WTC11 (cell line): ENCODE results near the gene HBE1. TPM values are rescaled to one million over a fixed set of nuclear protein-coding genes. Genes with fewer than 3 reads are reported as not detected.
"Not testable (repeated sequence)": the region's sequence is repeated elsewhere in the genome, so short reads cannot be mapped to it uniquely, and the experiment has no call there.

ENCODE experiments used
- ATAC-seq: fragments of 200-7000 bp; cut with Tn5 transposase; 2 replicates; pipeline ENCODE4 v1.10.0; 2021; ENCODE audit warnings: mild to moderate bottlenecking, moderate library complexity
- CTCF ChIA-PET: fragments of 300-600 bp; sonication (Branson Sonifier 250); formaldehyde crosslinking; loops from one replicate; lab custom pipeline; 2021; ENCODE audit warnings: antibody characterized with exemption; lab: Charles Lee
- POLR2A ChIA-PET: fragments of 350-600 bp; sonication (Branson Sonifier 250); formaldehyde crosslinking; loops from one replicate; lab custom pipeline; 2021; ENCODE audit warnings: antibody characterized with exemption; lab: Charles Lee
- DNase-seq: peaks from one replicate; pipeline ENCODE4 v3.0.0; 2021; ENCODE audit warnings: low spot score
- H3K27ac Mint-ChIP-seq: 2 replicates; pipeline ENCODE4 v1.8.0; 2021; ENCODE audit warnings: mixed read lengths
- H3K27me3 Mint-ChIP-seq: 2 replicates; pipeline ENCODE4 v1.8.0; 2021; ENCODE audit warnings: low read depth, mild to moderate bottlenecking, moderate library complexity, mixed read lengths
- H3K36me3 Mint-ChIP-seq: 2 replicates; pipeline ENCODE4 v1.8.0; 2021; ENCODE audit warnings: mixed read lengths
- H3K4me1 Mint-ChIP-seq: 2 replicates; pipeline ENCODE4 v1.8.0; 2022; ENCODE audit warnings: mixed read lengths
- H3K4me3 Mint-ChIP-seq: 2 replicates; pipeline ENCODE4 v1.8.0; 2021; ENCODE audit warnings: mild to moderate bottlenecking, moderate library complexity, mixed read lengths
- H3K9me3 Mint-ChIP-seq: 2 replicates; pipeline ENCODE4 v1.8.0; 2021; ENCODE audit warnings: mixed read lengths
- ELF4 ChIP-seq: sonication (generic); formaldehyde crosslinking; IDR thresholded peaks from 2 replicates; pipeline ENCODE4 v1.8.1; 2022; ENCODE audit warnings: low read depth, mild to moderate bottlenecking, moderate library complexity, missing genetic modification reagents
- EMX1 ChIP-seq: fragments of 250-450 bp; sonication (Bioruptor Pico); IDR thresholded peaks from 2 replicates; pipeline ENCODE4 v1.8.0; 2021; ENCODE audit warnings: mild to moderate bottlenecking
- HMGA2 ChIP-seq: fragments of 250-450 bp; sonication (Bioruptor Pico); IDR thresholded peaks from 2 replicates; pipeline ENCODE4 v1.4.0; 2021; ENCODE audit warnings: mild to moderate bottlenecking, moderate library complexity
- KAT7 ChIP-seq: sonication (generic); formaldehyde crosslinking; IDR thresholded peaks from 2 replicates; pipeline ENCODE4 v1.8.1; 2023; ENCODE audit warnings: missing genetic modification reagents, mild to moderate bottlenecking, borderline replicate concordance
- NFATC4 ChIP-seq: fragments of 250-450 bp; sonication (Bioruptor Pico); IDR thresholded peaks from 2 replicates; pipeline ENCODE4 v1.9.0; 2021; ENCODE audit warnings: mild to moderate bottlenecking
- NFE2L1 ChIP-seq: sonication (generic); formaldehyde crosslinking; IDR thresholded peaks from 2 replicates; pipeline ENCODE4 v1.8.1; 2023; ENCODE audit warnings: missing genetic modification reagents
- OVOL2 ChIP-seq: fragments of 250-450 bp; sonication (Bioruptor Pico); IDR thresholded peaks from 2 replicates; pipeline ENCODE4 v1.9.0; 2021; ENCODE audit warnings: mild to moderate bottlenecking, borderline replicate concordance
- SMAD3 ChIP-seq: sonication (generic); formaldehyde crosslinking; IDR thresholded peaks from 2 replicates; pipeline ENCODE4 v1.8.0; 2022; ENCODE audit warnings: missing genetic modification reagents, mild to moderate bottlenecking, borderline replicate concordance
- SMAD4 ChIP-seq: sonication (generic); formaldehyde crosslinking; IDR thresholded peaks from 2 replicates; pipeline ENCODE4 v1.8.0; 2022; ENCODE audit warnings: mild to moderate bottlenecking, missing genetic modification reagents
- TP53 ChIP-seq: sonication (generic); formaldehyde crosslinking; IDR thresholded peaks from 2 replicates; pipeline ENCODE4 v1.8.1; 2023; ENCODE audit warnings: mild to moderate bottlenecking, missing genetic modification reagents
- ZNF121 ChIP-seq: sonication (generic); formaldehyde crosslinking; IDR thresholded peaks from 2 replicates; pipeline ENCODE4 v1.8.0; 2023; ENCODE audit warnings: missing genetic modification reagents
- ZNF671 ChIP-seq: fragments of 250-450 bp; sonication (Bioruptor Pico); IDR thresholded peaks from 2 replicates; pipeline ENCODE4 v1.8.0; 2021; ENCODE audit warnings: mild to moderate bottlenecking
- total RNA-seq: library from RNA; stranded (reverse); gene quantifications from 3 replicates; pipeline ENCODE4 v1.2.3, GENCODE V29; 2021
- TF ChIP-seq, protein P1 (sequence below): fragments of 200-600 bp; IDR thresholded peaks from 2 replicates; pipeline ENCODE4 v1.8.0; 2022; ENCODE audit warnings: antibody characterized with exemption
- TF ChIP-seq, protein P2 (sequence below): sonication (generic); formaldehyde crosslinking; IDR thresholded peaks from 2 replicates; pipeline ENCODE4 v1.8.1; 2023; ENCODE audit warnings: mild to moderate bottlenecking, missing genetic modification reagents, moderate library complexity
- TF ChIP-seq, protein P3 (sequence below): sonication (generic); formaldehyde crosslinking; IDR thresholded peaks from 2 replicates; pipeline ENCODE4 v1.8.1; 2022; ENCODE audit warnings: low read depth, missing genetic modification reagents, borderline replicate concordance
- TF ChIP-seq, protein P4 (sequence below): sonication (generic); formaldehyde crosslinking; IDR thresholded peaks from 2 replicates; pipeline ENCODE4 v1.8.0; 2022; ENCODE audit warnings: mild to moderate bottlenecking, missing genetic modification reagents

The HBE1 gene
- total RNA-seq, 1 experiment from 2014 or later, result 3.1 TPM

DNA sequence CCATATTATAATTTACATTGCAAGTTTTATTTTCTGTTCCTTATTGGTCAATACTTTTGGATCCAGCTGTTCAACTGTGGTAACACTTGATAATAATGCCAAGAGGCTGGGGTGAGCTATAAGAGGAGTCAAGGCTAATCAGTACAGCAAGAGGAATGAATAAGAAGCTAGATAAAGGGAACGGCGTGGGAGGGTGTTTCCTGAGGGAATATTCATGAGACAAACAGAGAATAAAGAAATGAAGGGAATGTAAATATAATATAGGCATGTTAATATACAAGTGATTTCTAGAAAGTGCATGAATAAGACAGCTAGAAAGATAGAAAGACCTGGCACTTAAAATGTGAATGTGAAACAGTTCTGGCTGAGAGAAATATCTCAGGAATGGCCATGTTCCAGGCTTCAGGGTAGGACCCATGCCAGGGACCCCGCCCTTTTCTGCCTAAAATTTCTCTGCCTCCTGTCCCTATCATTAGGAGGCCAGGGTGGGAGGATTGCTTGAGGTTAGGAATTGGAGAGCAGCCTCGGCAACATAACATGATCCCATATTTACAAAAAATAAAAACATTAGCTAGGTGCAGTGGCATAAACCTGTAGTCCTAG is 28.1 kb upstream of the HBE1 start:
- no peak overlapping the region for H3K27ac Mint-ChIP-seq
- H3K4me1 Mint-ChIP-seq, result no peaks in the 10 kb centered on the region
- TF ChIP-seq EMX1 (no peak), TP53 (no peak), HMGA2 (no peak), KAT7 (CRISPR knock-in tag) (no peak), SMAD3 (CRISPR knock-in tag) (no peak)
- H3K4me3 Mint-ChIP-seq, result no peak overlapping the region
- ChIA-PET POLR2A (no interaction called here), CTCF (no interaction called here)
- no peaks in the 10 kb centered on the region for H3K36me3 Mint-ChIP-seq
- H3K27me3 Mint-ChIP-seq, result no peaks in the 10 kb centered on the region
- ATAC-seq, result no peak
- H3K9me3 Mint-ChIP-seq, result peaks cover 5% of the 10 kb centered on the region
- DNase-seq, result no peak

DNA sequence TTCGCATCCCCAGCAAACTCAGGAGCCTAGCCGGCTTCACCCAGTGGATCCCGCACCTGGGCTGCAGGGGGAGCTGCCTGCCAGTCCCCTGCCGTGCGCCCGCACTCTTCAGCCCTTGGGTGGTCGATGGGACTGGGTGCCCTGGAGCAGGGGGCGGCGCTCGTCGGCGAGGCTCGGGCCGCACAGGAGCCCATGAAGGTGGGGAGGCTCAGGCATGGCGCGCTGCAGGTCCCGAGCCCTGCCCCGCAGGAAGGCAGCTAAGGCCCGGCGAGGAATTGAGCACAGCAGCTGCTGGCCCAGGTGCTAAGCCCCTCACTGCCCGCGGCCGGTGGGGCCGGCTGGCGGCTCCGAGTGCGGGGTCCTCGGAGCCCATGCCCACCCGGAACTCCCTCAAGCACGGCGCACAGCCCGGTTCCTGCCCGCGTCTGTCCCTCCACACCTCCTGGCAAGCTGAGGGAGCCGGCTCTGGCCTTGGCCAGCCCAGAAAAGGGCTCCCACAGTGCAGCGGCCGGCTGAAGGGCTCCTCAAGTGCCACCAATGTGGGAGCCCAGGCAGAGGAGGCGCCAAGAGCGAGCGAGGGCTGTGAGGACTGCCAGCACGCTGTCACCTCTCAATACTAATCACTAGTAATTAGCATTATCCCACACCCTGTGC is 24.7 kb upstream of the HBE1 start:
- not testable (repeated sequence) for H3K36me3 Mint-ChIP-seq

DNA sequence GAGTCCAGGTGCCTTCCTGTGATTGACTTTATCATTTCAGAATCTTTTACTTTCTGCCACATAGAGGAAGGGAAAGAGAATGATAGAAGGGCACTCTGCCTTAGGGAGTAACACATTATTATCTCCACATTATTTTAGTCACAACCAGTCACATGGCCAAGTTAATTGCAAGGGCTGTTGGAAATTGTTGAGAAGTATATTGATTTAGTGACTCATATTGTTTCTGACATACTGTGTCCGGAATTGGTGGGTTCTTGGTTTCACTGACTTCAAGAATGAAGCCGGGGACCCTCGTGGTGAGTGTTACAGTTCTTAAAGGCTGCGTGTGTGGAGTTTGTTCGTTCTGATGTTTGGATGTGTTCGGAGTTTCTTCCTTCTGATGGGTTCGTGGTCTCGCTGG is 23.3 kb upstream of the HBE1 start:
- Mint-ChIP-seq H3K27me3 (no peaks in the 10 kb centered on the region), H3K4me1 (no peaks in the 10 kb centered on the region), H3K36me3 (no peaks in the 10 kb centered on the region), H3K9me3 (peaks cover 5% of the 10 kb centered on the region), H3K4me3 (no peak overlapping the region), H3K27ac (no peak overlapping the region)
- TF ChIP-seq SMAD3 (CRISPR knock-in tag), result no peak
- POLR2A ChIA-PET, result no interaction called here
- no peak for ATAC-seq
- CTCF ChIA-PET, result no interaction called here
- DNase-seq, result no peak

More for the DNA sequence above, 24.7 kb upstream of the HBE1 start:
- ATAC-seq, H3K27me3 Mint-ChIP-seq, DNase-seq, POLR2A ChIA-PET, H3K4me3 Mint-ChIP-seq, H3K9me3 Mint-ChIP-seq, CTCF ChIA-PET, H3K27ac Mint-ChIP-seq, H3K4me1 Mint-ChIP-seq: not testable (repeated sequence)

DNA sequence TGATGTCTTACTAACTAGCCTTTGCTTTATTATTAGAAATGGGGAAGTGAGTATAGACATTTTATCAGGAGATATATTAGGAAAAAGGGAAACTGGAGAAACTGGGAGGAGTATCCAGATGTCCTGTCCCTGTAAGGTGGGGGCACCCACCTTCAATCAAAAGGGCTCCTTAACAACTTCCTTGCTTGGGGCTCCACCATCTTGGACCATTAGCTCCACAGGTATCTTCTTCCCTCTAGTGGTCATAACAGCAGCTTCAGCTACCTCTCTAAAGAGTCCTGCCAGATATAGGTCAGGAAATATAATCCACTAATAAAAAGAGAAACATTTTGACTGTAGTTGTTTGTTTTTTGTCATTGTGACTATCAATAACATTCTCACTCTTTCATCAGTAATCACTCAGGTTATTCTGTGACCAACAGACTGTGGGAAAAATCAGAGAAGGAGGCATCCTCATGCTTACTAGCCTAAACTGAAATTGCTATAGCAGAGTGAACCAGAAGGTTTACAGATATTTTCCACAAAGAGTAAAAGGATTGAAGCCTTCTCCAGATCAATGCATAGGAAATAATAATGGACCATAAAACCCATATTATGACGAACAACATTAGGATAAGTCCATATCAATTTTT is 21.6 kb upstream of the HBE1 start:
- no peak overlapping the region for H3K27ac Mint-ChIP-seq
- H3K27me3 Mint-ChIP-seq, result no peaks in the 10 kb centered on the region
- TF ChIP-seq, protein P1, sequence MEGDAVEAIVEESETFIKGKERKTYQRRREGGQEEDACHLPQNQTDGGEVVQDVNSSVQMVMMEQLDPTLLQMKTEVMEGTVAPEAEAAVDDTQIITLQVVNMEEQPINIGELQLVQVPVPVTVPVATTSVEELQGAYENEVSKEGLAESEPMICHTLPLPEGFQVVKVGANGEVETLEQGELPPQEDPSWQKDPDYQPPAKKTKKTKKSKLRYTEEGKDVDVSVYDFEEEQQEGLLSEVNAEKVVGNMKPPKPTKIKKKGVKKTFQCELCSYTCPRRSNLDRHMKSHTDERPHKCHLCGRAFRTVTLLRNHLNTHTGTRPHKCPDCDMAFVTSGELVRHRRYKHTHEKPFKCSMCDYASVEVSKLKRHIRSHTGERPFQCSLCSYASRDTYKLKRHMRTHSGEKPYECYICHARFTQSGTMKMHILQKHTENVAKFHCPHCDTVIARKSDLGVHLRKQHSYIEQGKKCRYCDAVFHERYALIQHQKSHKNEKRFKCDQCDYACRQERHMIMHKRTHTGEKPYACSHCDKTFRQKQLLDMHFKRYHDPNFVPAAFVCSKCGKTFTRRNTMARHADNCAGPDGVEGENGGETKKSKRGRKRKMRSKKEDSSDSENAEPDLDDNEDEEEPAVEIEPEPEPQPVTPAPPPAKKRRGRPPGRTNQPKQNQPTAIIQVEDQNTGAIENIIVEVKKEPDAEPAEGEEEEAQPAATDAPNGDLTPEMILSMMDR, result peak; percentile 60
- TF ChIP-seq SMAD4 (CRISPR knock-in tag), result no peak
- no peak for DNase-seq
- ChIA-PET CTCF (interaction anchor here (0.6 to 1.0 kb wide), 8 partner anchors 9 to 654 kb away, joined by 3 to 9 read pairs (median 4); partner anchors contain the start of gene OR51D1), POLR2A (no interaction called here)
- H3K4me1 Mint-ChIP-seq, result no peaks in the 10 kb centered on the region
- peaks cover 5% of the 10 kb centered on the region for H3K9me3 Mint-ChIP-seq
- H3K36me3 Mint-ChIP-seq, result no peaks in the 10 kb centered on the region
- H3K4me3 Mint-ChIP-seq, result no peak overlapping the region
- peak; percentile 96 for ATAC-seq

DNA sequence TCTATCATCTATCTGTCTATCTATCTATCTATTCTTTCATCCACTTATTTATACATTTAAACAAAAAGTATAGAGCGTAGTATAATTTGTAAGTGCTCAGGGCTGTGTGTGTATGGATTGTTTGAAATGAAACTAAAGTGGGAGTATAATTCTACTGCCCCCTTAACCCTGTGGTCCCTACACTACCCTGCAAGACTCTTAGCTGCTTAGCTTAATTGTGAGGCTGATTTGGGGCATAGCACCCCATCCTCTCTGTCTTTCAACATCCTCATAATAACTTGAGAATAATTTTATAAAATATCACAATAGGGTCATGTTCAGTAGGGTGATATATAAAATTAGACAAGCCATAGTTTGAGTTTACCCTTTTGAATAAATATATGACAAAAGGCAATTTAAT is 20.4 kb upstream of the HBE1 start:
- ChIA-PET POLR2A (no interaction called here), CTCF (no interaction called here)
- H3K27ac Mint-ChIP-seq, result no peak overlapping the region
- no peaks in the 10 kb centered on the region for H3K27me3 Mint-ChIP-seq
- DNase-seq, result no peak
- no peak for ATAC-seq
- H3K4me3 Mint-ChIP-seq, result no peak overlapping the region
- no peaks in the 10 kb centered on the region for H3K36me3 Mint-ChIP-seq
- peaks cover 5% of the 10 kb centered on the region for H3K9me3 Mint-ChIP-seq
- H3K4me1 Mint-ChIP-seq, result no peaks in the 10 kb centered on the region
- TF ChIP-seq, protein P2, sequence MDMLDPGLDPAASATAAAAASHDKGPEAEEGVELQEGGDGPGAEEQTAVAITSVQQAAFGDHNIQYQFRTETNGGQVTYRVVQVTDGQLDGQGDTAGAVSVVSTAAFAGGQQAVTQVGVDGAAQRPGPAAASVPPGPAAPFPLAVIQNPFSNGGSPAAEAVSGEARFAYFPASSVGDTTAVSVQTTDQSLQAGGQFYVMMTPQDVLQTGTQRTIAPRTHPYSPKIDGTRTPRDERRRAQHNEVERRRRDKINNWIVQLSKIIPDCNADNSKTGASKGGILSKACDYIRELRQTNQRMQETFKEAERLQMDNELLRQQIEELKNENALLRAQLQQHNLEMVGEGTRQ (CRISPR knock-in tag), result no peak
- TF ChIP-seq, protein P3, sequence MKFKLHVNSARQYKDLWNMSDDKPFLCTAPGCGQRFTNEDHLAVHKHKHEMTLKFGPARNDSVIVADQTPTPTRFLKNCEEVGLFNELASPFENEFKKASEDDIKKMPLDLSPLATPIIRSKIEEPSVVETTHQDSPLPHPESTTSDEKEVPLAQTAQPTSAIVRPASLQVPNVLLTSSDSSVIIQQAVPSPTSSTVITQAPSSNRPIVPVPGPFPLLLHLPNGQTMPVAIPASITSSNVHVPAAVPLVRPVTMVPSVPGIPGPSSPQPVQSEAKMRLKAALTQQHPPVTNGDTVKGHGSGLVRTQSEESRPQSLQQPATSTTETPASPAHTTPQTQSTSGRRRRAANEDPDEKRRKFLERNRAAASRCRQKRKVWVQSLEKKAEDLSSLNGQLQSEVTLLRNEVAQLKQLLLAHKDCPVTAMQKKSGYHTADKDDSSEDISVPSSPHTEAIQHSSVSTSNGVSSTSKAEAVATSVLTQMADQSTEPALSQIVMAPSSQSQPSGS, result no peak
- TF ChIP-seq ZNF671 (CRISPR knock-in tag), result no peak
- no peak for TF ChIP-seq NFATC4 (CRISPR knock-in tag)
- TF ChIP-seq, protein P4, sequence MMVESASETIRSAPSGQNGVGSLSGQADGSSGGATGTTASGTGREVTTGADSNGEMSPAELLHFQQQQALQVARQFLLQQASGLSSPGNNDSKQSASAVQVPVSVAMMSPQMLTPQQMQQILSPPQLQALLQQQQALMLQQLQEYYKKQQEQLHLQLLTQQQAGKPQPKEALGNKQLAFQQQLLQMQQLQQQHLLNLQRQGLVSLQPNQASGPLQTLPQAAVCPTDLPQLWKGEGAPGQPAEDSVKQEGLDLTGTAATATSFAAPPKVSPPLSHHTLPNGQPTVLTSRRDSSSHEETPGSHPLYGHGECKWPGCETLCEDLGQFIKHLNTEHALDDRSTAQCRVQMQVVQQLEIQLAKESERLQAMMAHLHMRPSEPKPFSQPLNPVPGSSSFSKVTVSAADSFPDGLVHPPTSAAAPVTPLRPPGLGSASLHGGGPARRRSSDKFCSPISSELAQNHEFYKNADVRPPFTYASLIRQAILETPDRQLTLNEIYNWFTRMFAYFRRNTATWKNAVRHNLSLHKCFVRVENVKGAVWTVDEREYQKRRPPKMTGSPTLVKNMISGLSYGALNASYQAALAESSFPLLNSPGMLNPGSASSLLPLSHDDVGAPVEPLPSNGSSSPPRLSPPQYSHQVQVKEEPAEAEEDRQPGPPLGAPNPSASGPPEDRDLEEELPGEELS (CRISPR knock-in tag), result no peak
- TF ChIP-seq, protein P1, result no peak
- TF ChIP-seq EMX1, result no peak
- no peak for TF ChIP-seq OVOL2 (CRISPR knock-in tag)
- TF ChIP-seq NFE2L1 (CRISPR knock-in tag), result no peak
- TF ChIP-seq ELF4 (CRISPR knock-in tag), result no peak
- no peak for TF ChIP-seq ZNF121 (CRISPR knock-in tag)
